GM23338 (cell line): ENCODE data around the gene C14orf132. TPM values are rescaled to one million over a fixed set of nuclear protein-coding genes. Genes with fewer than 3 reads are reported as not detected.

Source experiments
- ATAC-seq: fragments of 200-7000 bp; cut with Tn5 transposase; 3 replicates; pipeline ENCODE4 v1.9.1; 2020
- DNase-seq: peaks from one replicate; pipeline ENCODE4 v3.0.0-alpha.2; 2015; ENCODE audit warnings: low spot score
- H2AFZ ChIP-seq: fragments of 200-600 bp; sonication (generic); 2 replicates; pipeline ENCODE4 v1.8.0; 2016; ENCODE audit warnings: antibody characterized with exemption, mild to moderate bottlenecking, moderate library complexity
- H3F3A ChIP-seq: fragments of 200-600 bp; sonication (generic); replicated peaks from 2 replicates; pipeline ENCODE4 v1.8.0; 2017; ENCODE audit warnings: antibody characterized with exemption, mixed run types, low read depth
- H3K27ac ChIP-seq: fragments of 200-600 bp; sonication (generic); 2 replicates; pipeline ENCODE4 v1.6.1; 2016; ENCODE audit warnings: low read depth
- H3K27me3 ChIP-seq: fragments of 200-600 bp; sonication (generic); 2 replicates; pipeline ENCODE4 v1.8.0; 2016; ENCODE audit warnings: mild to moderate bottlenecking, mixed run types, moderate library complexity; ENCODE audit not compliant: insufficient read depth
- H3K36me3 ChIP-seq: fragments of 200-600 bp; sonication (generic); 2 replicates; pipeline ENCODE4 v1.8.0; 2016; ENCODE audit warnings: mild to moderate bottlenecking; ENCODE audit not compliant: insufficient read depth
- H3K4me1 ChIP-seq: fragments of 200-600 bp; sonication (generic); 2 replicates; pipeline ENCODE4 v1.8.0; 2016; ENCODE audit warnings: mild to moderate bottlenecking, moderate library complexity; ENCODE audit not compliant: insufficient read depth
- H3K4me2 ChIP-seq: fragments of 200-600 bp; sonication (generic); 2 replicates; pipeline ENCODE4 v1.7.1; 2017; ENCODE audit warnings: mixed run types
- H3K4me3 ChIP-seq: fragments of 200-600 bp; sonication (generic); 2 replicates; pipeline ENCODE4 v1.6.1; 2016; ENCODE audit warnings: mixed run types
- H3K79me2 ChIP-seq: fragments of 200-600 bp; sonication (generic); replicated peaks from 2 replicates; pipeline ENCODE4 v1.8.0; 2017; ENCODE audit warnings: mild to moderate bottlenecking; ENCODE audit not compliant: insufficient read depth
- H3K9me2 ChIP-seq: fragments of 200-600 bp; sonication (generic); 2 replicates; pipeline ENCODE4 v1.8.0; 2017; ENCODE audit not compliant: insufficient read depth
- H4K20me1 ChIP-seq: fragments of 200-600 bp; sonication (generic); replicated peaks from 2 replicates; pipeline ENCODE4 v1.8.0; 2017; ENCODE audit warnings: mild to moderate bottlenecking; ENCODE audit not compliant: insufficient read depth
- H3K27ac Mint-ChIP-seq: 2 replicates; pipeline ENCODE4 v1.8.0; 2020; ENCODE audit warnings: inconsistent platforms, mild to moderate bottlenecking, moderate library complexity, mixed read lengths
- H3K27me3 Mint-ChIP-seq: 3 replicates; pipeline ENCODE4 v1.8.0; 2022; ENCODE audit warnings: low read depth, mild to moderate bottlenecking, moderate library complexity, mixed read lengths, inconsistent platforms; ENCODE audit not compliant: insufficient read depth, poor library complexity
- H3K36me3 Mint-ChIP-seq: 3 replicates; pipeline ENCODE4 v1.8.0; 2021; ENCODE audit warnings: low read depth, mild to moderate bottlenecking, inconsistent platforms, moderate library complexity, mixed read lengths
- H3K4me1 Mint-ChIP-seq: 3 replicates; pipeline ENCODE4 v1.8.0; 2020; ENCODE audit warnings: mild to moderate bottlenecking, inconsistent platforms, mixed read lengths
- H3K4me3 Mint-ChIP-seq: 3 replicates; pipeline ENCODE4 v1.8.0; 2021; ENCODE audit warnings: moderate library complexity, mild to moderate bottlenecking, inconsistent platforms, mixed read lengths
- H3K9me3 Mint-ChIP-seq: 3 replicates; pipeline ENCODE4 v1.8.0; 2020; ENCODE audit warnings: moderate library complexity, mild to moderate bottlenecking, inconsistent platforms, mixed read lengths
- CREB1 ChIP-seq: fragments of 250-450 bp; sonication (Bioruptor Pico); IDR thresholded peaks from 2 replicates; pipeline ENCODE4 v1.5.0; 2020; ENCODE audit warnings: low read depth, mild to moderate bottlenecking, moderate library complexity
- CTCF ChIP-seq, 2 experiments: fragments of 200-600 bp in 1 of 2; sonication (generic) in 1 of 2; conservative IDR thresholded peaks; 2 replicates each; pipeline versions ENCODE4 v1.5.1 to v1.6.1; 2016 to 2017; ENCODE audit warnings: antibody characterized with exemption in 2 of 2, low read depth in 2 of 2, mild to moderate bottlenecking in 2 of 2, moderate library complexity in 1 of 2
- STAT1 ChIP-seq: IDR thresholded peaks from one replicate; pipeline ENCODE4 v1.6.1; 2016; ENCODE audit warnings: antibody characterized with exemption; ENCODE audit not compliant: unreplicated experiment
- ZNF331 ChIP-seq: fragments of 250-450 bp; sonication (Bioruptor Pico); IDR thresholded peaks from 2 replicates; pipeline ENCODE4 v1.5.0; 2020; ENCODE audit warnings: low read depth, mild to moderate bottlenecking, moderate library complexity
- polyA plus RNA-seq: library from polyadenylated mRNA; unstranded; fragments of >200 nt; fragmentation: Nextera tagmentation; extraction: Ambion mirVana; gene quantifications from 2 replicates; pipeline ENCODE4 v1.2.1, GENCODE V29; 2016
- total RNA-seq: library from RNA; depleted of rRNA; stranded (reverse); fragments of >200 nt; shearing (Covaris generic); gene quantifications from 2 replicates; pipeline ENCODE4 v1.2.3, GENCODE V29; 2014
- TF ChIP-seq, protein P1 (sequence below): IDR thresholded peaks from one replicate; pipeline ENCODE4 v1.6.1; 2018; ENCODE audit warnings: antibody characterized with exemption; ENCODE audit not compliant: unreplicated experiment

C14orf132 gene
- total and polyA plus RNA-seq, 2 experiments from 2014 or later, result 13.8 to 16.2 TPM

- peaks cover 1% of the 10 kb centered on the region for H3K27me3 Mint-ChIP-seq
- H3K79me2 ChIP-seq, result no peaks in the 10 kb centered on the region
- no peaks in the 10 kb centered on the region for H3K4me1 Mint-ChIP-seq
- no peak overlapping the region for H3K4me3 ChIP-seq
- H3K27ac Mint-ChIP-seq, result no peak overlapping the region
- H3K9me2 ChIP-seq, result no peaks in the 10 kb centered on the region
- H3K36me3 Mint-ChIP-seq, result 0 out of 3 replicates have a peak, but pooled peaks cover 5% of the 10 kb centered on the region
- H4K20me1 ChIP-seq, result no peaks in the 10 kb centered on the region
- peaks cover 24% of the 10 kb centered on the region for H3K9me3 Mint-ChIP-seq
- ATAC-seq (no peak), DNase-seq (no peak)
- no peak for TF ChIP-seq CREB1 (CRISPR knock-in tag)
- no peak for TF ChIP-seq ZNF331
- no peak for TF ChIP-seq CTCF (conservative IDR thresholded peaks at IDR 0.05; ENCODE audit: low read depth in 2 of 2)
- no peak for TF ChIP-seq STAT1
- H2AFZ ChIP-seq, result peak overlapping the region; percentile 31; the same call in 1 of the 2 replicates
- H3K4me2 ChIP-seq, result no peak overlapping the region
- H3K27ac ChIP-seq, result no peak overlapping the region
- no peaks in the 10 kb centered on the region for H3F3A ChIP-seq
- no peaks in the 10 kb centered on the region for H3K36me3 ChIP-seq
- H3K4me3 Mint-ChIP-seq, result no peak overlapping the region
- no peaks in the 10 kb centered on the region for H3K27me3 ChIP-seq
- no peaks in the 10 kb centered on the region for H3K4me1 ChIP-seq
Observed at GRCh38 chr14:96119947-96120346, 80.8 kb downstream of the C14orf132 start.

GRCh38 chr14:96120392-96120791, 81.2 kb downstream of the C14orf132 start:
- Histone ChIP-seq H3K27me3 (no peaks in the 10 kb centered on the region), H3K27ac (no peak overlapping the region), H3K9me2 (no peaks in the 10 kb centered on the region), H3K4me3 (no peak overlapping the region), H3F3A (no peaks in the 10 kb centered on the region), H2AFZ (peak overlapping the region; percentile 31; the same call in 1 of the 2 replicates), H4K20me1 (no peaks in the 10 kb centered on the region), H3K4me1 (no peaks in the 10 kb centered on the region), H3K4me2 (no peak overlapping the region), H3K36me3 (no peaks in the 10 kb centered on the region), H3K79me2 (no peaks in the 10 kb centered on the region)
- TF ChIP-seq, protein P1, sequence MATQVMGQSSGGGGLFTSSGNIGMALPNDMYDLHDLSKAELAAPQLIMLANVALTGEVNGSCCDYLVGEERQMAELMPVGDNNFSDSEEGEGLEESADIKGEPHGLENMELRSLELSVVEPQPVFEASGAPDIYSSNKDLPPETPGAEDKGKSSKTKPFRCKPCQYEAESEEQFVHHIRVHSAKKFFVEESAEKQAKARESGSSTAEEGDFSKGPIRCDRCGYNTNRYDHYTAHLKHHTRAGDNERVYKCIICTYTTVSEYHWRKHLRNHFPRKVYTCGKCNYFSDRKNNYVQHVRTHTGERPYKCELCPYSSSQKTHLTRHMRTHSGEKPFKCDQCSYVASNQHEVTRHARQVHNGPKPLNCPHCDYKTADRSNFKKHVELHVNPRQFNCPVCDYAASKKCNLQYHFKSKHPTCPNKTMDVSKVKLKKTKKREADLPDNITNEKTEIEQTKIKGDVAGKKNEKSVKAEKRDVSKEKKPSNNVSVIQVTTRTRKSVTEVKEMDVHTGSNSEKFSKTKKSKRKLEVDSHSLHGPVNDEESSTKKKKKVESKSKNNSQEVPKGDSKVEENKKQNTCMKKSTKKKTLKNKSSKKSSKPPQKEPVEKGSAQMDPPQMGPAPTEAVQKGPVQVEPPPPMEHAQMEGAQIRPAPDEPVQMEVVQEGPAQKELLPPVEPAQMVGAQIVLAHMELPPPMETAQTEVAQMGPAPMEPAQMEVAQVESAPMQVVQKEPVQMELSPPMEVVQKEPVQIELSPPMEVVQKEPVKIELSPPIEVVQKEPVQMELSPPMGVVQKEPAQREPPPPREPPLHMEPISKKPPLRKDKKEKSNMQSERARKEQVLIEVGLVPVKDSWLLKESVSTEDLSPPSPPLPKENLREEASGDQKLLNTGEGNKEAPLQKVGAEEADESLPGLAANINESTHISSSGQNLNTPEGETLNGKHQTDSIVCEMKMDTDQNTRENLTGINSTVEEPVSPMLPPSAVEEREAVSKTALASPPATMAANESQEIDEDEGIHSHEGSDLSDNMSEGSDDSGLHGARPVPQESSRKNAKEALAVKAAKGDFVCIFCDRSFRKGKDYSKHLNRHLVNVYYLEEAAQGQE, result no peak
- ATAC-seq (no peak), DNase-seq (no peak)
- Mint-ChIP-seq H3K4me1 (no peaks in the 10 kb centered on the region), H3K4me3 (no peak overlapping the region), H3K9me3 (peaks cover 19% of the 10 kb centered on the region), H3K36me3 (0 out of 3 replicates have a peak, but pooled peaks cover 3% of the 10 kb centered on the region), H3K27me3 (peaks cover 1% of the 10 kb centered on the region), H3K27ac (no peak overlapping the region)
